ENCODE data around the gene UBE2N. TPM values are rescaled to one million over a fixed set of nuclear protein-coding genes. Genes with fewer than 3 reads are reported as not detected.

The UBE2N gene
- total and polyA plus RNA-seq, 2 of the 8 experiments (the other 6 are each of a cell fraction or from before 2014, with no cell fraction given): 108 to 225 TPM

- H3K36me3 ChIP-seq (ENCODE audit: control insufficient read depth in 2 of 4, insufficient read depth in 4 of 4, low read length in 3 of 4): peaks cover 34 to 88% (median 59%) of the 10 kb centered on the region in 4 experiments
- no peak overlapping the region for H3K18ac ChIP-seq (ENCODE audit: extremely low read depth, low read length)
- peaks cover 3% of the 10 kb centered on the region; the same call in 1 of the 2 replicates for H3K23me2 ChIP-seq (ENCODE audit: low read depth, low read length)
- no peak overlapping the region for H2BK120ac ChIP-seq (replicated peaks; ENCODE audit: low read depth, low read length)
- no peak overlapping the region for H3K14ac ChIP-seq (ENCODE audit: insufficient read length)
- H3K4me1 ChIP-seq (replicated peaks in 1 of 4; ENCODE audit: control insufficient read depth in 3 of 4, insufficient read depth in 4 of 4, low read length in 3 of 4): no peaks in the 10 kb centered on the region
- ChIA-PET CTCF (ENCODE audit: partially characterized antibody) (interaction anchor here (1.3 to 1.9 kb wide), 3 partner anchors 12 to 18 kb away, joined by 3 to 6 read pairs (median 5); partner anchors contain the start of gene MRPL42), POLR2A (ENCODE audit: partially characterized antibody) (interaction anchor here (1.1 to 3.4 kb wide), 2 partner anchors 13 to 18 kb away, joined by 3 to 12 read pairs; no protein-coding TSS in a partner anchor)
- no peaks in the 10 kb centered on the region for H3K27me3 ChIP-seq (replicated peaks in 1 of 4; ENCODE audit: control insufficient read depth in 3 of 4, extremely low read depth in 1 of 4, insufficient read depth in 3 of 4, low read length in 3 of 4)
- H4K8ac ChIP-seq (ENCODE audit: extremely low read depth, insufficient read depth, low read length): no peak overlapping the region
- H2AFZ ChIP-seq (ENCODE audit: low read length): no peak overlapping the region
- no peak overlapping the region for H2BK5ac ChIP-seq (ENCODE audit: low read depth, low read length)
- H3K27ac ChIP-seq (ENCODE audit: low read depth, low read length): no peak overlapping the region
- 0 out of 2 replicates have a peak, but pooled peaks cover 3% of the 10 kb centered on the region for H3K79me1 ChIP-seq (ENCODE audit: low read depth, low read length)
- H3K56ac ChIP-seq (replicated peaks; ENCODE audit: insufficient read length, low read depth, low read length): no peak overlapping the region
- DNase-seq (ENCODE audit: low read depth in 1 of 2, low spot score in 2 of 2) (no peak), FAIRE-seq (no peak)
- no peaks in the 10 kb centered on the region for H3K9me3 ChIP-seq (ENCODE audit: insufficient read depth in 2 of 2, low read depth in 1 of 2, low read length in 1 of 2)
- H4K20me1 ChIP-seq (replicated peaks in 1 of 2; ENCODE audit: control insufficient read depth in 1 of 2, insufficient read depth in 2 of 2, low read length in 2 of 2): peaks cover 5 to 16% of the 10 kb centered on the region in 2 experiments
- no peak for TF ChIP-seq SIRT6 (IDR thresholded peaks at IDR 0.05; ENCODE audit: low read length)
- no peak for TF ChIP-seq ATF3 (IDR thresholded peaks at IDR 0.05; ENCODE audit: insufficient read depth, low read depth, low read length)
- TF ChIP-seq RNF2 (IDR thresholded peaks at IDR 0.05; ENCODE audit: borderline replicate concordance, low read depth, low read length, missing control alignments, poor library complexity, severe bottlenecking): no peak
- TF ChIP-seq ZNF274 (IDR thresholded peaks at IDR 0.05; ENCODE audit: borderline replicate concordance, extremely low read depth, low read length): no peak
- no peak overlapping the region for H3K4ac ChIP-seq (replicated peaks; ENCODE audit: insufficient read length, low read depth, low read length)
- no peak overlapping the region for H4K91ac ChIP-seq (replicated peaks; ENCODE audit: insufficient read length, low read length)
- H3K9ac ChIP-seq (replicated peaks in 1 of 4; ENCODE audit: extremely low read depth in 1 of 4, low read depth in 3 of 4, low read length in 3 of 4): no peak overlapping the region
- 85% methylated on average over 8 of the region's 8 CpGs; no CpG with 5 or more reads in 1 of the 2 experiments for WGBS, 2 experiments (ENCODE audit: extremely low coverage in 1 of 2, insufficient coverage in 1 of 2, insufficient read length in 1 of 2, insufficient replicate concordance in 2 of 2, low coverage in 1 of 2, low lambda C conversion rate in 2 of 2, missing lambda C conversion rate in 1 of 2)
- H3K4me3 ChIP-seq (ENCODE audit: extremely low read depth in 1 of 4, insufficient read depth in 2 of 4, low read depth in 3 of 4, low read length in 4 of 4): no peak overlapping the region
- no peak overlapping the region for H3K23ac ChIP-seq (ENCODE audit: insufficient read length)
- H2BK12ac ChIP-seq (ENCODE audit: low read depth, low read length): no peak overlapping the region
- H3K4me2 ChIP-seq (ENCODE audit: insufficient read depth in 1 of 2, low read depth in 2 of 2, low read length in 2 of 2): no peak overlapping the region
- no peak overlapping the region for H4K5ac ChIP-seq (ENCODE audit: insufficient read length, low read depth, low read length)
- H2BK15ac ChIP-seq (ENCODE audit: low read length): no peak overlapping the region
- H2BK20ac ChIP-seq (ENCODE audit: low read length): no peak overlapping the region
- peaks cover 0 to 14% of the 10 kb centered on the region in 2 experiments; a peak in 2 of 4 replicates for H3K79me2 ChIP-seq (ENCODE audit: control insufficient read depth in 1 of 2, insufficient read depth in 2 of 2, low read length in 2 of 2)
- no peak overlapping the region for H2AK5ac ChIP-seq (ENCODE audit: low read depth, low read length)
These were observed 42.7 kb upstream of the UBE2N start for GRCh38 chr12:93484315-93484981.
